Type B pancreatic cell (in vitro differentiated cells): ENCODE measurements around the gene LRRC8B. TPM values are rescaled to one million over a fixed set of nuclear protein-coding genes. Genes with fewer than 3 reads are reported as not detected.
A peak's percentile ranks its signal among the peaks of the same experiment; 100 is the strongest.

ENCODE experiments used
- DNase-seq: peaks from one replicate; pipeline ENCODE4 v3.0.0; 2021; ENCODE audit warnings: mixed read lengths; ENCODE audit not compliant: unreplicated experiment; ENCODE audit errors: extremely low spot score
- H3K27ac Mint-ChIP-seq: 2 replicates; pipeline ENCODE4 v1.8.0; 2021; ENCODE audit warnings: mild to moderate bottlenecking, mixed read lengths
- H3K27me3 Mint-ChIP-seq: 2 replicates; pipeline ENCODE4 v1.8.0; 2021; ENCODE audit warnings: mixed read lengths
- H3K36me3 Mint-ChIP-seq: 2 replicates; pipeline ENCODE4 v1.8.0; 2021; ENCODE audit warnings: mixed read lengths
- H3K4me1 Mint-ChIP-seq: one replicate; pipeline ENCODE4 v1.8.0; 2021; ENCODE audit warnings: mixed read lengths; ENCODE audit not compliant: unreplicated experiment
- H3K4me3 Mint-ChIP-seq: 2 replicates; pipeline ENCODE4 v1.8.0; 2021; ENCODE audit warnings: mild to moderate bottlenecking, mixed read lengths
- H3K9me3 Mint-ChIP-seq: 2 replicates; pipeline ENCODE4 v1.8.0; 2021; ENCODE audit warnings: mixed read lengths
- total RNA-seq: library from RNA; stranded (reverse); gene quantifications from 2 replicates; pipeline ENCODE4 v1.2.1, GENCODE V29; 2021; ENCODE audit warnings: low replicate concordance
- TF ChIP-seq, protein P1 (sequence below): fragments of 200-600 bp; sonication (generic); conservative IDR thresholded peaks from 2 replicates; pipeline ENCODE4 v1.5.0; 2021; ENCODE audit warnings: antibody characterized with exemption, mild to moderate bottlenecking

The LRRC8B gene
- total RNA-seq, 1 donor from 2014 or later, result 12.2 TPM

DNA sequence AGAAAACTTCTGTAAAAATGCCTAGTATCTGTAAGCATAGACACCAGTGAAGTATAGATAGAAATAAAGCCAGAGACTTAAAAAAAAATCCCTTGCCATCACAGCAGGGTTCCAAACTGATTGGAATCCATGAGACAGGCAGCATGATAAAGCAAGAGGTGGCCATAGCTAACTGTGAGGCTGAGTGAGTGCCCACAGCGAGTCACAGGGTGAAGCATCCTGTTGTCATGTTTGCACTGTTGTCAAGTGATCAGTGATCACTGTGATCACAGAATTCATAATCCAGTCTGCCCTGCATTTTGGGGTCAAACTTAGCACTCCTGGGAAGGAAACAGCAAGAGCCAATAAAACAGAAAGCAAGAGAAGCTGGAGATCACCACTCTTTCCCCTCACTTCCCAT, 33.3 kb downstream of the LRRC8B start:
- H3K4me3 Mint-ChIP-seq, result no peak overlapping the region

GRCh38 chr1:89563957-89564604, 39.5 kb downstream of the LRRC8B start:
- peaks cover 28% of the 10 kb centered on the region for H3K4me1 Mint-ChIP-seq
- DNase-seq, result no peak
- no peaks in the 10 kb centered on the region for H3K27me3 Mint-ChIP-seq
- H3K9me3 Mint-ChIP-seq, result no peaks in the 10 kb centered on the region
- TF ChIP-seq, protein P1, sequence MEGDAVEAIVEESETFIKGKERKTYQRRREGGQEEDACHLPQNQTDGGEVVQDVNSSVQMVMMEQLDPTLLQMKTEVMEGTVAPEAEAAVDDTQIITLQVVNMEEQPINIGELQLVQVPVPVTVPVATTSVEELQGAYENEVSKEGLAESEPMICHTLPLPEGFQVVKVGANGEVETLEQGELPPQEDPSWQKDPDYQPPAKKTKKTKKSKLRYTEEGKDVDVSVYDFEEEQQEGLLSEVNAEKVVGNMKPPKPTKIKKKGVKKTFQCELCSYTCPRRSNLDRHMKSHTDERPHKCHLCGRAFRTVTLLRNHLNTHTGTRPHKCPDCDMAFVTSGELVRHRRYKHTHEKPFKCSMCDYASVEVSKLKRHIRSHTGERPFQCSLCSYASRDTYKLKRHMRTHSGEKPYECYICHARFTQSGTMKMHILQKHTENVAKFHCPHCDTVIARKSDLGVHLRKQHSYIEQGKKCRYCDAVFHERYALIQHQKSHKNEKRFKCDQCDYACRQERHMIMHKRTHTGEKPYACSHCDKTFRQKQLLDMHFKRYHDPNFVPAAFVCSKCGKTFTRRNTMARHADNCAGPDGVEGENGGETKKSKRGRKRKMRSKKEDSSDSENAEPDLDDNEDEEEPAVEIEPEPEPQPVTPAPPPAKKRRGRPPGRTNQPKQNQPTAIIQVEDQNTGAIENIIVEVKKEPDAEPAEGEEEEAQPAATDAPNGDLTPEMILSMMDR, result no peak
- H3K27ac Mint-ChIP-seq, result no peak overlapping the region
- no peak overlapping the region for H3K4me3 Mint-ChIP-seq
- H3K36me3 Mint-ChIP-seq, result peaks cover 5% of the 10 kb centered on the region

More for the DNA sequence above, 33.3 kb downstream of the LRRC8B start:
- H3K9me3 Mint-ChIP-seq, result no peaks in the 10 kb centered on the region
- no peak overlapping the region for H3K27ac Mint-ChIP-seq
- no peaks in the 10 kb centered on the region for H3K27me3 Mint-ChIP-seq
- TF ChIP-seq, protein P1, result no peak
- H3K36me3 Mint-ChIP-seq, result peaks cover 14% of the 10 kb centered on the region
- DNase-seq, result no peak
- peaks cover 4% of the 10 kb centered on the region for H3K4me1 Mint-ChIP-seq

DNA sequence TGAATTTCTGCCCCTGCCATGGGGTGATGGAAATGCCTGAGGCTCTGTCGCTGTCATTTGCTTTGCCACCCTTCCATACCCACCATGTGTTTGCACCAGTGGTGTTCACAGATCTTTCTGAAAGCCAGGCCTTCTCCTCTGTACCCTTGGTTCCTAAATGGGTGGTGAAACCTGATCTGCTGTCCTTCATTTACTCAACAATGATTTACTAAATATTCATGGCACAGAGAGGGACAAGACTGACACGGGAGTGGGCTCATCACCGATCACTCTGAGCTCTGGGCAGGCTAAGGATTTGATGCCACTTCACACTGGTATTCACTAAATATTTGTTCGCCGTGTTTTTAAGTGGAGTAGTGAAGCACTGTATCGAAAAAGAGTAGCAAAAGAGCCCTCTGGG, 40.9 kb downstream of the LRRC8B start:
- Mint-ChIP-seq H3K36me3 (peaks cover 1% of the 10 kb centered on the region), H3K4me1 (peaks cover 28% of the 10 kb centered on the region), H3K27me3 (no peaks in the 10 kb centered on the region), H3K4me3 (no peak overlapping the region), H3K27ac (no peak overlapping the region), H3K9me3 (peaks cover 3% of the 10 kb centered on the region)
- TF ChIP-seq, protein P1, result no peak
- no peak for DNase-seq

DNA sequence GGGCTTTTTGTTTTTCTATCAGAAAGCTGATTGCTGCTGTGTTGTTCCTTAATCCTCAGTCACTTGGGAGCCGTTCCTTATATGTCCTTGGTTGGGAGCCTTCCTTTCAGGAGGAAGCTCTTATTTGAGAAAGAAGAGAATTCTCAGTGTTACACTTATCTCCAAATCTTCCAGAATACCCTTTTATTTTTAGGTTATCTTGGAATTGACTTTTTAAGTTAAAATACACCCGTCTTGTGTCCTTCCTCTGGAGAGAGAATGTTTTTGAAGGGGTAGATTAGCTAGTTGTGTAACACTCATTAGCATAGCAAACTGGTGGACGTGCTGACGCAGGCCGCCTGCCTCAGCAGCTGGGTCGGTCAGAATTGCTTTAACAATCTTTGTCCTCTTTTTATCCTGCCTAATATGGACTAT, 42.1 kb downstream of the LRRC8B start:
- peaks cover 28% of the 10 kb centered on the region for H3K4me1 Mint-ChIP-seq
- H3K27ac Mint-ChIP-seq, result peak overlapping the region; percentile 43
- H3K27me3 Mint-ChIP-seq, result no peaks in the 10 kb centered on the region
- no peak overlapping the region for H3K4me3 Mint-ChIP-seq
- peaks cover 8% of the 10 kb centered on the region for H3K9me3 Mint-ChIP-seq
- TF ChIP-seq, protein P1, result no peak
- peaks cover 14% of the 10 kb centered on the region for H3K36me3 Mint-ChIP-seq
- no peak for DNase-seq

GRCh38 chr1:89567797-89568196, 43.2 kb downstream of the LRRC8B start:
- DNase-seq, result no peak
- Mint-ChIP-seq H3K4me3 (no peak overlapping the region), H3K9me3 (peaks cover 8% of the 10 kb centered on the region), H3K36me3 (peaks cover 17% of the 10 kb centered on the region), H3K27ac (no peak overlapping the region), H3K4me1 (peaks cover 28% of the 10 kb centered on the region), H3K27me3 (no peaks in the 10 kb centered on the region)
- TF ChIP-seq, protein P1, result no peak
